Measurements from ENCODE around the gene ARHGAP6. TPM values are rescaled to one million over a fixed set of nuclear protein-coding genes. Genes with fewer than 3 reads are reported as not detected.

Gene ARHGAP6
- total and polyA plus RNA-seq, 2 of the 4 experiments (the other 2 are of a cell fraction): 1.4 to 1.8 TPM

DNA sequence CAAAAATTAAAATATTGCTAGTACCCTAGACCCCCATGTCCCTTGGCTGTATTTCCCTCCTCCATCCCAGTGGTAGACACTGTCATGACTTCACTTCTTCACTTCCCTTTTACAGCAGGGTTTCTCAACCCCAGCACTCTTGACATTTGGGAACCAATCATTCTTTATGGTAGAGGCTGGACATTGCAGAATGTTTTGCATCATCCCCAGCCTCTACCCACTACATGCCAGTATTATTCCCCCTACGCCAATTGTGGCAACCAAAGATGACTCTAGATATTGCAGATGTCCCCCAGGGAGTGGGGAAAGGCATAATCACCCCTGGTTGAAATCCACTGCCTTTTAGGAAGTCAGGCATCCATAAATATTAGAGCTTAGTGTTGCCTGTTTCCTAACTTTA is 233.9 kb downstream of the ARHGAP6 start:
- DNase-seq (no peak), ATAC-seq (ENCODE audit: low read depth) (peak; percentile 44)
- Histone ChIP-seq H2AK5ac (ENCODE audit: low read depth, low read length) (no peak overlapping the region), H3K9me3 (ENCODE audit: control insufficient read depth, insufficient read depth, low read length) (no peaks in the 10 kb centered on the region), H3K9ac (ENCODE audit: low read depth, low read length) (no peak overlapping the region), H3K18ac (ENCODE audit: low read depth, low read length) (no peak overlapping the region), H4K5ac (ENCODE audit: low read depth, low read length) (0 out of 2 replicates have a peak overlapping the region, but pooled peaks have one; percentile 48), H4K20me1 (ENCODE audit: insufficient read depth, low read length) (no peaks in the 10 kb centered on the region), H2BK120ac (ENCODE audit: low read depth, low read length) (no peak overlapping the region), H3K4ac (ENCODE audit: low read depth, low read length) (no peak overlapping the region), H3K4me2 (ENCODE audit: low read depth, low read length) (no peak overlapping the region), H4K91ac (ENCODE audit: insufficient read depth, low read depth, low read length) (no peak overlapping the region; the same call in 1 of the 2 replicates), H3K14ac (replicated peaks; ENCODE audit: low read depth, low read length) (no peak overlapping the region), H3K27me3 (ENCODE audit: control insufficient read depth, insufficient read depth, low read length) (no peaks in the 10 kb centered on the region), H3K4me3 (ENCODE audit: insufficient read depth, low read depth, low read length) (no peak overlapping the region), H3K27ac (ENCODE audit: insufficient read depth, low read length) (peak overlapping the region; percentile 53; the same call in 1 of the 2 replicates), H3K56ac (ENCODE audit: extremely low read depth, insufficient read depth, low read length) (no peak overlapping the region), H4K8ac (ENCODE audit: low read depth in 2 of 2, low read length in 2 of 2) (no peak overlapping the region), H2BK5ac (ENCODE audit: low read depth, low read length, poor library complexity, severe bottlenecking) (no peak overlapping the region), H3K79me1 (ENCODE audit: low read depth in 1 of 2, low read length in 2 of 2) (no peaks in the 10 kb centered on the region), H3K9me1 (ENCODE audit: insufficient read depth, low read length) (no peaks in the 10 kb centered on the region; the same call in 1 of the 2 replicates), H3K36me3 (ENCODE audit: control insufficient read depth, insufficient read depth, low read length) (no peaks in the 10 kb centered on the region), H2AK9ac (replicated peaks; ENCODE audit: low read depth, low read length, poor library complexity) (no peak overlapping the region), H3K4me1 (ENCODE audit: control insufficient read depth, insufficient read depth, low read length) (peaks cover 6% of the 10 kb centered on the region), H2BK15ac (ENCODE audit: low read depth, low read length) (no peak overlapping the region), H2BK20ac (ENCODE audit: low read depth, low read length) (no peak overlapping the region), H2AFZ (replicated peaks; ENCODE audit: low read length, poor library complexity) (no peak overlapping the region), H3K23ac (ENCODE audit: low read depth, low read length) (no peak overlapping the region)
- dilution Hi-C loops (cut with HindIII; ENCODE audit: low sequenced_read_pairs, unreplicated experiment) (no loop called here), intact Hi-C loops (cut with micrococcal nuclease) (no loop called here), in situ Hi-C loops (cut with MboI; ENCODE audit: low sequenced_read_pairs) (no loop called here)
- CTCF ChIA-PET: no interaction called here
- POLR2A ChIA-PET (ENCODE audit: unreplicated experiment): no interaction called here
- no CpG with 5 or more reads among the region's 1 CpG for WGBS, 2 experiments (ENCODE audit: extremely low coverage in 2 of 2, insufficient read length in 1 of 2)
- BruUV-seq (replicated peaks): no TSS peak
- TF ChIP-seq CHD1 (IDR thresholded peaks at IDR 0.05; ENCODE audit: low read depth, low read length) (no peak), CEBPB (IDR thresholded peaks at IDR 0.05; ENCODE audit: low read depth, low read length) (no peak), SMC3 (IDR thresholded peaks at IDR 0.05; ENCODE audit: low read depth, low read length) (no peak), RCOR1 (IDR thresholded peaks at IDR 0.05; ENCODE audit: insufficient replicate concordance, low read length) (no peak), RFX5 (IDR thresholded peaks at IDR 0.05; ENCODE audit: low read depth, low read length) (no peak), POLR2A (IDR thresholded peaks at IDR 0.05; ENCODE audit: low read depth, low read length) (no peak)
- TF ChIP-seq, protein P1, sequence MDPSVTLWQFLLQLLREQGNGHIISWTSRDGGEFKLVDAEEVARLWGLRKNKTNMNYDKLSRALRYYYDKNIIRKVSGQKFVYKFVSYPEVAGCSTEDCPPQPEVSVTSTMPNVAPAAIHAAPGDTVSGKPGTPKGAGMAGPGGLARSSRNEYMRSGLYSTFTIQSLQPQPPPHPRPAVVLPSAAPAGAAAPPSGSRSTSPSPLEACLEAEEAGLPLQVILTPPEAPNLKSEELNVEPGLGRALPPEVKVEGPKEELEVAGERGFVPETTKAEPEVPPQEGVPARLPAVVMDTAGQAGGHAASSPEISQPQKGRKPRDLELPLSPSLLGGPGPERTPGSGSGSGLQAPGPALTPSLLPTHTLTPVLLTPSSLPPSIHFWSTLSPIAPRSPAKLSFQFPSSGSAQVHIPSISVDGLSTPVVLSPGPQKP (IDR thresholded peaks at IDR 0.05; ENCODE audit: borderline replicate concordance, low read depth, low read length): no peak
